Measurements from ENCODE around the gene BORCS8. TPM values are rescaled to one million over a fixed set of nuclear protein-coding genes. Genes with fewer than 3 reads are reported as not detected.

The BORCS8 gene
- 10.3 and 12.3 TPM in 2 replicates for total RNA-seq

DNA sequence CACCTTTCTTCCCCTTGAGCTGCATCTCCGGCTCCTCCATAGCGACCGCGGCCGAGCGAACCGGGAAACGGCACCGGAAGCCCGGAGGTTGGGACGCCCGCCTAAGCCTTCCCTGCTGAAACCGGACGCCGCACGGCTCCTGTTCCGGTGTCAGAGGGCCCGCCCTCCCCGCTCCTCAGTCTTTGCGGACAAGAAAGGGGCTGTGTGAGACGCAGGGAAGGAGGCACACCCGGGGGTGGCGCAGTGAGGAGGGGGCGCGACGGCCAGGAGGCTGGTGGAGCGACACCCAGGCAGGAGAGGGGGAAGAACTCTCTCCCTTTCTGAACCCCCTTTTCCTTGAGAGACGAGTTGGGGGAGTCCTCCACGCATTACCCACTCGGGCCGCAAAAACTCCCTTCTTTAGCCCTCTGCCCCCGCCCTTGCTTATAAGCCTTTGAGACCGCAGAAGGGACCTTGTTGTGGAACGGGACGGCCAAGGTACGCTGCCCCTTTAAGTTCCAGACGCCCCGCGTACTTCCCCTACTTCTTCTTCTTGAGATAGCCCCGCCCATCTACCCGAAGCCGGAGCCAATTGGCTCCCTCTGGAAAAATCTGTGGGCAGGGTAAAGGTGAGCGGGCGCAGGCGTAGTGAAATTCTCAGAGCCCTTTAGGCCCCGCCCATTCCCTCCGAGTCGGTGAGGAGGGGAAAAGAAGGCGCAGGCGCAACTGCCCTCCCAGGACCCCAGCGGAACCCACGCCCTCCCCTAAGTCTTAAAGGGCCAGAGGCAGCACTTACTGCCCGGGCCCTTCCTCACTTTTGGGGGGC, at the start of gene BORCS8, which contains the start of gene RFXANK:
BORCS8 (minus strand) TSS at position 75 of the 805 bp plus-strand sequence; CDS start at position 40, 35 bp downstream.
RFXANK (plus strand) TSS at position 181 of the 805 bp plus-strand sequence. CDS start 1,689 bp downstream, outside the sequence.

DNA sequence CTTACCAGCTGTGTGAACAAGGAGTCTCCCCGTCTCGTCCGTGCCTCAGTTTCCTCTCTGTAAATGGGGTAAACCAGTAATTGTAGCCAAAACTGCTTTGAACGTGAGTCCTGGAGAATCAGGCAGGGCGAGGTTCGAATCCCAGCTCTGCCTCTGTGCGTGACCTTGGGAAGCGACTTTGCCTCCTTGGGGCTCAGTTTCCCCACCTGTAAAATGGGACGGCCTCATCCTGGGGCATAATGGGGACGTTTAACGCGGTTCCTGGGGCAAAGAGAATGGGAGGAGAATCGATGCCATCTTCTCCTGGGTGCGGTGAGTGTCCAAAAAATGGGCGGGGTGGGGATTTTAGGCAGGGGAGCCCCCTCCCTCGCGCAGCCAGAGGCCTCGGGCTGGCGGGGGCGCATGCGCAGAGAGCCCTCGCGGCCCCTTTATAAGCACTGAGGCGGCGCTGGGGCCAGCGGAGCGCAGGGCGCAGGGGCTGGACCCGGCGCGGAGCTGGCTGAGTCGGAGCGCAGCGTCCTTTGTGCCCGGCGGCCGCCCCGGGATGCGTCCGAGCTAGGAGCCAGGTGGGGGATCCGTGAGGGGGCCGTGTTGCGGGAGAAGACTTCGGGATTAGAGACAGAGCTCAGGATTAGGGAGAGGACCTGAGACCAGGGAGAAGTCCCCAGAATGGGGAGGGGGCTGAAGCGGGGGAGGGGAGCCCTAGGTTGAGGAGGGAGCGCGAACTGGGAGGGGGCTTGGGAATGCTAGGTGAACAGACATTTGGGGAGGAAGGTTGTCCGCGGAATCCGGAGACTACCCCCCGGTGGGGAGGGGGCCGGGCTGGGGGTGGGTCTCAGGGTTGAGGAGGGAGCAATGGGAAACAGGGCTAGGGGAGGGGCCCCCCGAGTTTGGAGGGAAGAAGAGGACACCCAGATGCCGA, 19.8 kb upstream of the BORCS8 start, which contains the start of gene NCAN:
NCAN (plus strand) TSS at position 460 of the 922 bp plus-strand sequence. CDS start 4,996 bp downstream, outside the sequence.

DNA sequence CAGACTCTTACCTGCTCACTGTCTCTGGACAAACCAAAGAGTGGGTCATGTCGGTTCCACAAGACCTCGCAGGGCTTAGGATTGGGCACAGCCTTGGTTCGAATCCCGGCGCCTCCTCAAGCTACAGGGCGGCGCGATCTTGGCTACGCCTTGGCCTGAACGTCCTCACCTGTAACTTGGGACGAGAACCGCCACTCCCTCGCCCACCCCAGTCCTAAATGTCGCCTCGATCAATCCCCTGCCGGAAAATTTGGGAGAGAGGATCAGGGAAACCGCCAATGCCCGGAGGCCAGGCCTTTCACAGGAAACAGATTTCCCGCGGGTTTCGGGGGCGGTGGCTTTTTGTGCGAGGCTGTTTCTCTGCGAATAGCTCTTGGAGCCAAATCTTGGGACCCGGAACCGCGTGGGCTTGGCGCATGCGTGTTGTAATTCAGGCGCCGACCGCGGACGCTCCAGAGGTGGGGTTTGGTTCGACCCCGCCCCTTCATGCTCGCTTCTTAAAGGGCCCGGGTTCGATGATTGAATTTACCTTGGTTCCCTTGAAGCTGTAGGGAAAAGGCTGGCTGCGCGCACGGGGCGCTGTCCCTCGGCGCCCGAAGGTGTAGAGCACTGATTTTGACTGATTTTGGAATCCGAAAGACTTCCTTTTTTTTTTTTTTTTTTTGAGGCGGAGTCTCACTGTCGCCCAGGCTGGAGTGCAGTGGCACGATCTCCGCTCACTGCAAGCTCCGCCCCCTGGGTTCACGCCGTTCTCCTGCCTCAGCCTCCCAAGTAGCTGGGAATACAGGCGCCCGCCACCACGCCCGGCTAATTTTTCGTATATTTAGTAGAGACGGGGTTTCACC, 11.3 kb upstream of the BORCS8 start, which contains the start of gene NR2C2AP:
NR2C2AP (minus strand) TSS at position 403 of the 845 bp plus-strand sequence; CDS start at position 49, 354 bp downstream.

DNA sequence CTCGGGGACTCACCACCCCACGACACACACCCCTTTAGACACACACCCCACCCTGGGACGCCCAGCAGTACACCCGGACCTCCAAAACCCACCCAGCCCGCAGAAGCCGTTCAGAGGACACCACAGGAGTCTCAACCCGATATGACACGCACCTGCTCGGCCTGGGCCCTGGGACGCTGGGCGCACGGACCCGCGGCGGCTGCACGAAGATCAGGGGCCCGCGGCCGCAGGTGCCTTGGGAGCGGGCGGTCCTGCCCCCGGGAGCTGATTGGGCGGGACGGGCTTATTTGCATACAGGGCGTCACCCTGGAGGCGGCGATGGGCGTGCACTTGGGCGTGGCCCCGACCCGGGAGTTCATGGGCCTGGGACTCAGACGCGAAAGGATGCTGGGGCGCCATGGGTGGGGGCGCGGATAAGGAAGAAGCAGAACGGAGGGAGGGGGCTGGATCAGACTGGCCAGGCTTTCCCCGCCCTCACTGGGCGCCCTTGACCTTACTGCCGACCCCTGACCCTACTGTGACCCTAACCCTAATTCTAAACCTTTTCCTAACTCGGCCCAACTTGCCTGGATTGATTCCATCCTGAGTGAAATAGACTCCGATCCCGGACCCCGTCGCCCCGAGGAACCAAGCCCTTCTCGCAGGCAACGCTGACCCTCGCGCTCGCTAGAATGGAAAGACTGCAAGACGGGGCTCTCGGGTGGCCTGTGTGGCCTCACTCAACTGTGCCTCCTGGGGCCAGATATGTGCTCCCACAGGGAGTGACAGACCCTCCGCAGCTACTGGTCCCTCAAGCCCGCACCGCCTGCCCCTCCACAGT, 21.7 kb downstream of the BORCS8 start, which contains the start of gene MEF2B:
MEF2B (minus strand) TSS at position 211 of the 820 bp plus-strand sequence. CDS start 19,528 bp downstream, outside the sequence.

DNA sequence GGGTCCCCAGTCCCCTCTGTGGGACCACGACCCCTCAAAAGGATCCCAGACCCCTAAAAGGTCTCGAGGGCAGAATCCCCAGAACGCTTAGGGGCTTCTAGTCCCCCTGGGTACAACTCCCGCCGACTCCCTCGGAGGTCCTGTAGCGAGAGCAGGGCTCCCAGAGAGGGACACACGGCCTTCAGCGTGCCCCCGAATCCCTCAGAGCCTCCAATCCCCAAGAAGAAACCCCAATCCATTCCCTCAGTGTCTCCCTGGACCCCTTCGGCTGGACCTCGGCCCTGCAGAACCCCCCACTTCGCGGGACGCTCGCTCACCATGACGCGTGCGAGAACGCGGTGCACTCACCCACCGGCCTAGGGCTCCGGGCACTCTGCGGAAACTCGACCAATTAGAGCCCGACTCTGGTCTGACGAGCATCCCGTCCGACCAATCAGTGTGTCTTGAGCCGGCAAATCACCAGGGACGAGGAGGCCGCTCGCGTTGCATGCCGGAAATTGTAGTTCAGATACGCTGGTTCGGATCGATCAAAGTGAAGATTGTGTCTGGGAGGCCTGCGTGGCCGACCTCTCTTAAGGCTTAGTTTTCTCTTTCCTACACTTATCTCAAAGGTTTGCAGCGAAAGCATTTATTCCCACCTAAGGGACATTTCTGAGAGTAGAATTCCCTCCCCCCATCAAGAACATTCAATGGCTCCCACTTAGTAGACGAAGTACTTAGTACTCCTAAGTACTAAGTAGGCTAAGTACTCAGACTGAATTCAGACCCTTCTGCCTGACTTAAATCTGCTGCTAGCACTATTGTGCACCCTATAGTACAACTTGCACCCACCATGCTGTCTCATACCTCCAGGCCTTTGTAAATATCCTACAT, 53.6 kb downstream of the BORCS8 start, which contains the start of gene TMEM161A:
TMEM161A (minus strand) TSS at position 370 of the 873 bp plus-strand sequence; CDS start at position 320, 50 bp downstream.

Small RNA genes within 50 kb of the gene (small RNA-seq; reads per million reads assigned to genes)
- gene RNU6-1028P = not detected

Other genes with a start within 250 kb of the BORCS8 start
- 34.7 and 35.5 TPM in 2 replicates for gene SUGP2, start 158.6 kb downstream of the BORCS8 start, total RNA-seq
- 21.5 and 25.6 TPM in 2 replicates for gene ARMC6, start 158.5 kb downstream of the BORCS8 start, total RNA-seq
- 5.0 and 5.6 TPM in 2 replicates for gene SLC25A42, start 128.2 kb downstream of the BORCS8 start, total RNA-seq
- 11.1 and 12.8 TPM in 2 replicates for gene TMEM161A, start 53.7 kb downstream of the BORCS8 start, total RNA-seq
- gene MEF2B, start 21.9 kb downstream of the BORCS8 start, total RNA-seq = 0.26 TPM in 1 of 2 replicates, not detected in the other
- gene RFXANK, start 106 bp upstream of the BORCS8 start, total RNA-seq = 32.1 and 32.4 TPM in 2 replicates
- 3.7 and 5.9 TPM in 2 replicates for gene NR2C2AP, start 11.3 kb upstream of the BORCS8 start, total RNA-seq
- not detected in 2 replicates for gene NCAN, start 19.8 kb upstream of the BORCS8 start, total RNA-seq
- gene TM6SF2, start 81.1 kb upstream of the BORCS8 start, total RNA-seq = 0.65 TPM in 2 replicates
- 28.5 and 33.2 TPM in 2 replicates for gene SUGP1, start 128.4 kb upstream of the BORCS8 start, total RNA-seq
- 33.1 and 39.2 TPM in 2 replicates for gene MAU2, start 128.7 kb upstream of the BORCS8 start, total RNA-seq
- gene GATAD2A, start 213.5 kb upstream of the BORCS8 start, total RNA-seq = 39.9 and 51.1 TPM in 2 replicates

Measured in articular chondrocyte of knee joint (primary cell).